GM23338 (cell line): Measurements from ENCODE around the gene MAP2K7. TPM values are rescaled to one million over a fixed set of nuclear protein-coding genes. Genes with fewer than 3 reads are reported as not detected.

Experiments
- ATAC-seq: fragments of 200-7000 bp; cut with Tn5 transposase; 3 replicates; pipeline ENCODE4 v1.9.1; 2020
- DNase-seq: peaks from one replicate; pipeline ENCODE4 v3.0.0-alpha.2; 2015; ENCODE audit warnings: low spot score
- H2AFZ ChIP-seq: fragments of 200-600 bp; sonication (generic); 2 replicates; pipeline ENCODE4 v1.8.0; 2016; ENCODE audit warnings: antibody characterized with exemption, mild to moderate bottlenecking, moderate library complexity
- H3F3A ChIP-seq: fragments of 200-600 bp; sonication (generic); replicated peaks from 2 replicates; pipeline ENCODE4 v1.8.0; 2017; ENCODE audit warnings: antibody characterized with exemption, mixed run types, low read depth
- H3K27ac ChIP-seq: fragments of 200-600 bp; sonication (generic); 2 replicates; pipeline ENCODE4 v1.6.1; 2016; ENCODE audit warnings: low read depth
- H3K27me3 ChIP-seq: fragments of 200-600 bp; sonication (generic); 2 replicates; pipeline ENCODE4 v1.8.0; 2016; ENCODE audit warnings: mild to moderate bottlenecking, mixed run types, moderate library complexity; ENCODE audit not compliant: insufficient read depth
- H3K36me3 ChIP-seq: fragments of 200-600 bp; sonication (generic); 2 replicates; pipeline ENCODE4 v1.8.0; 2016; ENCODE audit warnings: mild to moderate bottlenecking; ENCODE audit not compliant: insufficient read depth
- H3K4me1 ChIP-seq: fragments of 200-600 bp; sonication (generic); 2 replicates; pipeline ENCODE4 v1.8.0; 2016; ENCODE audit warnings: mild to moderate bottlenecking, moderate library complexity; ENCODE audit not compliant: insufficient read depth
- H3K4me2 ChIP-seq: fragments of 200-600 bp; sonication (generic); 2 replicates; pipeline ENCODE4 v1.7.1; 2017; ENCODE audit warnings: mixed run types
- H3K4me3 ChIP-seq: fragments of 200-600 bp; sonication (generic); 2 replicates; pipeline ENCODE4 v1.6.1; 2016; ENCODE audit warnings: mixed run types
- H3K79me2 ChIP-seq: fragments of 200-600 bp; sonication (generic); replicated peaks from 2 replicates; pipeline ENCODE4 v1.8.0; 2017; ENCODE audit warnings: mild to moderate bottlenecking; ENCODE audit not compliant: insufficient read depth
- H3K9me2 ChIP-seq: fragments of 200-600 bp; sonication (generic); 2 replicates; pipeline ENCODE4 v1.8.0; 2017; ENCODE audit not compliant: insufficient read depth
- H4K20me1 ChIP-seq: fragments of 200-600 bp; sonication (generic); replicated peaks from 2 replicates; pipeline ENCODE4 v1.8.0; 2017; ENCODE audit warnings: mild to moderate bottlenecking; ENCODE audit not compliant: insufficient read depth
- H3K27ac Mint-ChIP-seq: 2 replicates; pipeline ENCODE4 v1.8.0; 2020; ENCODE audit warnings: inconsistent platforms, mild to moderate bottlenecking, moderate library complexity, mixed read lengths
- H3K27me3 Mint-ChIP-seq: 3 replicates; pipeline ENCODE4 v1.8.0; 2022; ENCODE audit warnings: low read depth, mild to moderate bottlenecking, moderate library complexity, mixed read lengths, inconsistent platforms; ENCODE audit not compliant: insufficient read depth, poor library complexity
- H3K36me3 Mint-ChIP-seq: 3 replicates; pipeline ENCODE4 v1.8.0; 2021; ENCODE audit warnings: low read depth, mild to moderate bottlenecking, inconsistent platforms, moderate library complexity, mixed read lengths
- H3K4me1 Mint-ChIP-seq: 3 replicates; pipeline ENCODE4 v1.8.0; 2020; ENCODE audit warnings: mild to moderate bottlenecking, inconsistent platforms, mixed read lengths
- H3K4me3 Mint-ChIP-seq: 3 replicates; pipeline ENCODE4 v1.8.0; 2021; ENCODE audit warnings: moderate library complexity, mild to moderate bottlenecking, inconsistent platforms, mixed read lengths
- H3K9me3 Mint-ChIP-seq: 3 replicates; pipeline ENCODE4 v1.8.0; 2020; ENCODE audit warnings: moderate library complexity, mild to moderate bottlenecking, inconsistent platforms, mixed read lengths
- CREB1 ChIP-seq: fragments of 250-450 bp; sonication (Bioruptor Pico); IDR thresholded peaks from 2 replicates; pipeline ENCODE4 v1.5.0; 2020; ENCODE audit warnings: low read depth, mild to moderate bottlenecking, moderate library complexity
- EZH2 ChIP-seq: fragments of 200-600 bp; sonication (generic); IDR thresholded peaks from one replicate; pipeline ENCODE4 v1.8.0; 2017; ENCODE audit warnings: antibody characterized with exemption, mild to moderate bottlenecking, low read depth; ENCODE audit not compliant: unreplicated experiment
- EZH2phosphoT487 ChIP-seq: fragments of 200-600 bp; sonication (generic); IDR thresholded peaks from one replicate; pipeline ENCODE4 v1.8.1; 2018; ENCODE audit warnings: antibody characterized with exemption; ENCODE audit not compliant: unreplicated experiment
- NANOG ChIP-seq: IDR thresholded peaks from 2 replicates; pipeline ENCODE4 v1.6.1; 2016; ENCODE audit warnings: antibody characterized with exemption, borderline replicate concordance
- POLR2AphosphoS5 ChIP-seq: IDR thresholded peaks from 2 replicates; pipeline ENCODE4 v1.6.1; 2016; ENCODE audit warnings: antibody characterized with exemption, low read depth
- REST ChIP-seq: IDR thresholded peaks from one replicate; pipeline ENCODE4 v1.6.1; 2018; ENCODE audit warnings: antibody characterized with exemption; ENCODE audit not compliant: unreplicated experiment
- STAT1 ChIP-seq: IDR thresholded peaks from one replicate; pipeline ENCODE4 v1.6.1; 2016; ENCODE audit warnings: antibody characterized with exemption; ENCODE audit not compliant: unreplicated experiment
- ZNF114 ChIP-seq: fragments of 250-450 bp; sonication (Bioruptor Pico); IDR thresholded peaks from 2 replicates; pipeline ENCODE4 v1.5.0; 2020; ENCODE audit warnings: mild to moderate bottlenecking, moderate library complexity
- ZNF331 ChIP-seq: fragments of 250-450 bp; sonication (Bioruptor Pico); IDR thresholded peaks from 2 replicates; pipeline ENCODE4 v1.5.0; 2020; ENCODE audit warnings: low read depth, mild to moderate bottlenecking, moderate library complexity
- polyA plus RNA-seq: library from polyadenylated mRNA; unstranded; fragments of >200 nt; fragmentation: Nextera tagmentation; extraction: Ambion mirVana; gene quantifications from 2 replicates; pipeline ENCODE4 v1.2.1, GENCODE V29; 2016
- total RNA-seq: library from RNA; depleted of rRNA; stranded (reverse); fragments of >200 nt; shearing (Covaris generic); gene quantifications from 2 replicates; pipeline ENCODE4 v1.2.3, GENCODE V29; 2014
- TF ChIP-seq, protein P1 (sequence below), 2 experiments: fragments of 200-600 bp in 1 of 2; sonication (generic) in 1 of 2; conservative IDR thresholded peaks; 2 replicates each; pipeline versions ENCODE4 v1.5.1 to v1.6.1; 2016 to 2017; ENCODE audit warnings: antibody characterized with exemption in 2 of 2, low read depth in 2 of 2, mild to moderate bottlenecking in 2 of 2, moderate library complexity in 1 of 2
- TF ChIP-seq, protein P2 (sequence below): fragments of 250-450 bp; sonication (Bioruptor Pico); IDR thresholded peaks from 2 replicates; pipeline ENCODE4 v1.5.0; 2020; ENCODE audit warnings: mild to moderate bottlenecking, moderate library complexity

The MAP2K7 gene
- total and polyA plus RNA-seq, 2 experiments from 2014 or later = 11.3 to 22.6 TPM

DNA sequence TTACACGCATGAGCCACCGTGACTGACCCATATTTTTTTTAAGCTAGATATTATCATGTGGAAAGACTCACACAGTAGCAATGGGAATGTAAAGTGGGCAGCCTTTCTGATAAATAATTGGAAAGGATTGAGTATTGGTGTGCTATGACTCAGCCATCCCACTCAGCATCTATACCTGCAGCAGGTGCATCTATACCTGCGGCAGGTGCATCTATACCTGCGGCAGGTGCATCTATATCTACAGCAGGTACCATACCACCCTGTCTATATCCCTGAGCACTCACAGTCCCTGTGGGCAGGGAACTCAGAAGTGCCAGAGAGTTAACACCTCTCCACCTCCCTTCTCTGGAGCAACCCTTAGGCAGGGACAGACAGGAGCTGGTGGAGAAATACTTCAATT lies 20.6 kb upstream of the MAP2K7 start:
- no peaks in the 10 kb centered on the region for H3K36me3 Mint-ChIP-seq
- Histone ChIP-seq H3K9me2 (no peaks in the 10 kb centered on the region), H3K4me3 (no peak overlapping the region), H4K20me1 (no peaks in the 10 kb centered on the region; the same call in 1 of the 2 replicates), H2AFZ (no peak overlapping the region), H3K27me3 (0 out of 2 replicates have a peak, but pooled peaks cover 3% of the 10 kb centered on the region), H3K4me2 (no peak overlapping the region), H3K36me3 (no peaks in the 10 kb centered on the region), H3F3A (no peaks in the 10 kb centered on the region), H3K27ac (no peak overlapping the region), H3K79me2 (no peaks in the 10 kb centered on the region), H3K4me1 (no peaks in the 10 kb centered on the region; the same call in 1 of the 2 replicates)
- H3K4me3 Mint-ChIP-seq = no peak overlapping the region
- no peaks in the 10 kb centered on the region for H3K4me1 Mint-ChIP-seq
- TF ChIP-seq POLR2AphosphoS5 (no peak), STAT1 (no peak), NANOG (no peak), EZH2phosphoT487 (no peak), REST (no peak), ZNF114 (CRISPR knock-in tag) (no peak), CREB1 (CRISPR knock-in tag) (no peak), ZNF331 (CRISPR knock-in tag) (no peak), EZH2 (no peak)
- TF ChIP-seq, protein P1, sequence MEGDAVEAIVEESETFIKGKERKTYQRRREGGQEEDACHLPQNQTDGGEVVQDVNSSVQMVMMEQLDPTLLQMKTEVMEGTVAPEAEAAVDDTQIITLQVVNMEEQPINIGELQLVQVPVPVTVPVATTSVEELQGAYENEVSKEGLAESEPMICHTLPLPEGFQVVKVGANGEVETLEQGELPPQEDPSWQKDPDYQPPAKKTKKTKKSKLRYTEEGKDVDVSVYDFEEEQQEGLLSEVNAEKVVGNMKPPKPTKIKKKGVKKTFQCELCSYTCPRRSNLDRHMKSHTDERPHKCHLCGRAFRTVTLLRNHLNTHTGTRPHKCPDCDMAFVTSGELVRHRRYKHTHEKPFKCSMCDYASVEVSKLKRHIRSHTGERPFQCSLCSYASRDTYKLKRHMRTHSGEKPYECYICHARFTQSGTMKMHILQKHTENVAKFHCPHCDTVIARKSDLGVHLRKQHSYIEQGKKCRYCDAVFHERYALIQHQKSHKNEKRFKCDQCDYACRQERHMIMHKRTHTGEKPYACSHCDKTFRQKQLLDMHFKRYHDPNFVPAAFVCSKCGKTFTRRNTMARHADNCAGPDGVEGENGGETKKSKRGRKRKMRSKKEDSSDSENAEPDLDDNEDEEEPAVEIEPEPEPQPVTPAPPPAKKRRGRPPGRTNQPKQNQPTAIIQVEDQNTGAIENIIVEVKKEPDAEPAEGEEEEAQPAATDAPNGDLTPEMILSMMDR (conservative IDR thresholded peaks at IDR 0.05; ENCODE audit: low read depth in 2 of 2) = no peak
- no peaks in the 10 kb centered on the region for H3K9me3 Mint-ChIP-seq
- H3K27me3 Mint-ChIP-seq = peaks cover 10% of the 10 kb centered on the region
- ATAC-seq = no peak
- no peak for DNase-seq
- H3K27ac Mint-ChIP-seq = no peak overlapping the region

GRCh38 chr19:7883796-7884570 lies 19.7 kb upstream of the MAP2K7 start:
- Histone ChIP-seq H3K4me1 (no peaks in the 10 kb centered on the region; the same call in 1 of the 2 replicates), H3F3A (no peaks in the 10 kb centered on the region), H3K27me3 (peaks cover 6% of the 10 kb centered on the region), H3K4me3 (no peak overlapping the region), H3K9me2 (no peaks in the 10 kb centered on the region), H4K20me1 (no peaks in the 10 kb centered on the region; the same call in 1 of the 2 replicates), H2AFZ (no peak overlapping the region), H3K27ac (no peak overlapping the region), H3K79me2 (no peaks in the 10 kb centered on the region), H3K4me2 (no peak overlapping the region), H3K36me3 (no peaks in the 10 kb centered on the region)
- no peak for TF ChIP-seq EZH2phosphoT487
- TF ChIP-seq, protein P2, sequence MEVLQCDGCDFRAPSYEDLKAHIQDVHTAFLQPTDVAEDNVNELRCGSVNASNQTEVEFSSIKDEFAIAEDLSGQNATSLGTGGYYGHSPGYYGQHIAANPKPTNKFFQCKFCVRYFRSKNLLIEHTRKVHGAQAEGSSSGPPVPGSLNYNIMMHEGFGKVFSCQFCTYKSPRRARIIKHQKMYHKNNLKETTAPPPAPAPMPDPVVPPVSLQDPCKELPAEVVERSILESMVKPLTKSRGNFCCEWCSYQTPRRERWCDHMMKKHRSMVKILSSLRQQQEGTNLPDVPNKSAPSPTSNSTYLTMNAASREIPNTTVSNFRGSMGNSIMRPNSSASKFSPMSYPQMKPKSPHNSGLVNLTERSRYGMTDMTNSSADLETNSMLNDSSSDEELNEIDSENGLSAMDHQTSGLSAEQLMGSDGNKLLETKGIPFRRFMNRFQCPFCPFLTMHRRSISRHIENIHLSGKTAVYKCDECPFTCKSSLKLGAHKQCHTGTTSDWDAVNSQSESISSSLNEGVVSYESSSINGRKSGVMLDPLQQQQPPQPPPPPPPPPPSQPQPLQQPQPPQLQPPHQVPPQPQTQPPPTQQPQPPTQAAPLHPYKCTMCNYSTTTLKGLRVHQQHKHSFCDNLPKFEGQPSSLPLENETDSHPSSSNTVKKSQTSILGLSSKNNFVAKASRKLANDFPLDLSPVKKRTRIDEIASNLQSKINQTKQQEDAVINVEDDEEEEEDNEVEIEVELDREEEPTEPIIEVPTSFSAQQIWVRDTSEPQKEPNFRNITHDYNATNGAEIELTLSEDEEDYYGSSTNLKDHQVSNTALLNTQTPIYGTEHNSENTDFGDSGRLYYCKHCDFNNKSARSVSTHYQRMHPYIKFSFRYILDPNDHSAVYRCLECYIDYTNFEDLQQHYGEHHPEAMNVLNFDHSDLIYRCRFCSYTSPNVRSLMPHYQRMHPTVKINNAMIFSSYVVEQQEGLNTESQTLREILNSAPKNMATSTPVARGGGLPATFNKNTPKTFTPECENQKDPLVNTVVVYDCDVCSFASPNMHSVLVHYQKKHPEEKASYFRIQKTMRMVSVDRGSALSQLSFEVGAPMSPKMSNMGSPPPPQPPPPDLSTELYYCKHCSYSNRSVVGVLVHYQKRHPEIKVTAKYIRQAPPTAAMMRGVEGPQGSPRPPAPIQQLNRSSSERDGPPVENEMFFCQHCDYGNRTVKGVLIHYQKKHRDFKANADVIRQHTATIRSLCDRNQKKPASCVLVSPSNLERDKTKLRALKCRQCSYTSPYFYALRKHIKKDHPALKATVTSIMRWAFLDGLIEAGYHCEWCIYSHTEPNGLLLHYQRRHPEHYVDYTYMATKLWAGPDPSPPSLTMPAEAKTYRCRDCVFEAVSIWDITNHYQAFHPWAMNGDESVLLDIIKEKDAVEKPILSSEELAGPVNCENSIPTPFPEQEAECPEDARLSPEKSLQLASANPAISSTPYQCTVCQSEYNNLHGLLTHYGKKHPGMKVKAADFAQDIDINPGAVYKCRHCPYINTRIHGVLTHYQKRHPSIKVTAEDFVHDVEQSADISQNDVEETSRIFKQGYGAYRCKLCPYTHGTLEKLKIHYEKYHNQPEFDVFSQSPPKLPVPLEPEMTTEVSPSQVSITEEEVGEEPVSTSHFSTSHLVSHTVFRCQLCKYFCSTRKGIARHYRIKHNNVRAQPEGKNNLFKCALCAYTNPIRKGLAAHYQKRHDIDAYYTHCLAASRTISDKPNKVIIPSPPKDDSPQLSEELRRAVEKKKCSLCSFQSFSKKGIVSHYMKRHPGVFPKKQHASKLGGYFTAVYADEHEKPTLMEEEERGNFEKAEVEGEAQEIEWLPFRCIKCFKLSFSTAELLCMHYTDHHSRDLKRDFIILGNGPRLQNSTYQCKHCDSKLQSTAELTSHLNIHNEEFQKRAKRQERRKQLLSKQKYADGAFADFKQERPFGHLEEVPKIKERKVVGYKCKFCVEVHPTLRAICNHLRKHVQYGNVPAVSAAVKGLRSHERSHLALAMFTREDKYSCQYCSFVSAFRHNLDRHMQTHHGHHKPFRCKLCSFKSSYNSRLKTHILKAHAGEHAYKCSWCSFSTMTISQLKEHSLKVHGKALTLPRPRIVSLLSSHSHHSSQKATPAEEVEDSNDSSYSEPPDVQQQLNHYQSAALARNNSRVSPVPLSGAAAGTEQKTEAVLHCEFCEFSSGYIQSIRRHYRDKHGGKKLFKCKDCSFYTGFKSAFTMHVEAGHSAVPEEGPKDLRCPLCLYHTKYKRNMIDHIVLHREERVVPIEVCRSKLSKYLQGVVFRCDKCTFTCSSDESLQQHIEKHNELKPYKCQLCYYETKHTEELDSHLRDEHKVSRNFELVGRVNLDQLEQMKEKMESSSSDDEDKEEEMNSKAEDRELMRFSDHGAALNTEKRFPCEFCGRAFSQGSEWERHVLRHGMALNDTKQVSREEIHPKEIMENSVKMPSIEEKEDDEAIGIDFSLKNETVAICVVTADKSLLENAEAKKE = no peak
- no peaks in the 10 kb centered on the region for H3K4me1 Mint-ChIP-seq
- H3K36me3 Mint-ChIP-seq = no peaks in the 10 kb centered on the region
- no peaks in the 10 kb centered on the region for H3K9me3 Mint-ChIP-seq
- DNase-seq (no peak), ATAC-seq (no peak)
- no peak overlapping the region for H3K4me3 Mint-ChIP-seq
- peaks cover 11% of the 10 kb centered on the region for H3K27me3 Mint-ChIP-seq
- H3K27ac Mint-ChIP-seq = no peak overlapping the region
